GM20000 (cell line): ENCODE measurements around the gene GRK6.

Source experiments
- DNase-seq: peaks from one replicate; pipeline ENCODE4 v3.0.0; 2012; ENCODE audit warnings: low spot score
- TF ChIP-seq, protein P1 (sequence below): IDR thresholded peaks from 2 replicates; pipeline ENCODE4 v1.5.1; 2012; ENCODE audit warnings: mild to moderate bottlenecking, control low read depth; ENCODE audit errors: extremely low read depth, missing control alignments

GRK6 gene

DNA sequence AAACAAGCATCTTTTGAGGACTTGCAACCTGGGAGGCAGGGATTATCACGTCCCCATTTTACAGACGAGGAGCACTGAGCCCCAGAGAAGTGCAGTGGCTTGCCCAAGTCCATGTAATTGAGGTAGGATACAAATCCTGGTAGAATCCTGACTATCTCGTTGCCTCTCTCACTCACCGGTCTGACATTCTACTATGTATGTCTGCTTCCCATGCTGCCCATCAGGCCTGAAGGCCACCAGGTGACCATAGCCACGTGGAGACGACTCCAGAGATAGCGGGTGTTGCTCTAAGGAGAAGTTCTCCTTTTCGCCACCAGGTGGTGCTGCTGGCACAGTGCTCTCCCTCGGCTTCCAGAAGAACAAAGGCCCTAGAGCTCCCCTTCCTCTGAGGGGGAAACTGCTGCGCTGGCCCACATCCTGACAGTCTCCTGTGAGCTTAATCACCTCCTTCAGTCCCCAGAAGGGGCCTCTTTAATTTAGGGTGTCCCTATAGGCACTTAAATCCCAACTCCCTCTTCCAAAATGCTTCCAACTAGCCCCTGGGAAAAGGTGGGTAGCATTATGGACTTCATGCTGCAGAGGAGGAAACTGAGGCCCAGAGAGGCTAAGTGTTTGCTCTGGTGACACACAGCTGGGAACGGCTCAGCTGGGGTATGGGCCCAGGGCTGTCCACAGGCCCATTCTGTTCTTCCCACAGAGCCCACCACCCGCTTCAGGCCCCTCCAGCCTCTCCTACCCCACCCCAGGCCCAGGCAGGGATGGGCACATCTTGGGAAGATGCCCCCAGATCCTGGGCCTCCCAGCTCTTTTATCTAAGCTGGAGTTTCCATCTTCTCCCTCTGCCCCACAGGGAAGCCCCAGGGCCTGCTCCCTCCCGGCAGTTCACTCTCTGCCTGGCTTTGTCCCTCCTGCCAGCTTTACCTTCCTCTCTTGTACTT, 35.8 kb upstream of the GRK6 start:
- TF ChIP-seq, protein P1, sequence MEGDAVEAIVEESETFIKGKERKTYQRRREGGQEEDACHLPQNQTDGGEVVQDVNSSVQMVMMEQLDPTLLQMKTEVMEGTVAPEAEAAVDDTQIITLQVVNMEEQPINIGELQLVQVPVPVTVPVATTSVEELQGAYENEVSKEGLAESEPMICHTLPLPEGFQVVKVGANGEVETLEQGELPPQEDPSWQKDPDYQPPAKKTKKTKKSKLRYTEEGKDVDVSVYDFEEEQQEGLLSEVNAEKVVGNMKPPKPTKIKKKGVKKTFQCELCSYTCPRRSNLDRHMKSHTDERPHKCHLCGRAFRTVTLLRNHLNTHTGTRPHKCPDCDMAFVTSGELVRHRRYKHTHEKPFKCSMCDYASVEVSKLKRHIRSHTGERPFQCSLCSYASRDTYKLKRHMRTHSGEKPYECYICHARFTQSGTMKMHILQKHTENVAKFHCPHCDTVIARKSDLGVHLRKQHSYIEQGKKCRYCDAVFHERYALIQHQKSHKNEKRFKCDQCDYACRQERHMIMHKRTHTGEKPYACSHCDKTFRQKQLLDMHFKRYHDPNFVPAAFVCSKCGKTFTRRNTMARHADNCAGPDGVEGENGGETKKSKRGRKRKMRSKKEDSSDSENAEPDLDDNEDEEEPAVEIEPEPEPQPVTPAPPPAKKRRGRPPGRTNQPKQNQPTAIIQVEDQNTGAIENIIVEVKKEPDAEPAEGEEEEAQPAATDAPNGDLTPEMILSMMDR = peak; percentile 82
- DNase-seq = peak; percentile 93

DNA sequence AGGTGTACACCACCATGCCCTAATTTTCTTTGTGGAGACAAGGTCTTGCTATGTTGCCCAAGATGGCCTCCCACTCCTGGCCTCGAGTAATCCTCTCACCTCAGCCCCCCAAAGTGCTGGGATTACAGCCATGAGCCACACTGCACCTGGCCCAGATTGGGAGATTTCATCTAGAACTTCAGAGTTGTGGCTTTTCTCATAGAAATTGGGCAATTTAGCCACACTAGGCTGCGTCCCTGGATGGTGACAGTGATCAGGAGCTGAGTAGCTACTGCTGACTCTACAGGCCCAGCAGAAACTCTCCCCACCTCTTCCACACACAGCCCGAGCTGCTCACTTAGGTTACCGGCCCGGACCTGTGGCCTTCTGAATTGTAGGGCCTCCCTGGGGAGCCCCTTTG, 33.7 kb upstream of the GRK6 start:
- TF ChIP-seq, protein P1 = no peak
- no peak for DNase-seq

DNA sequence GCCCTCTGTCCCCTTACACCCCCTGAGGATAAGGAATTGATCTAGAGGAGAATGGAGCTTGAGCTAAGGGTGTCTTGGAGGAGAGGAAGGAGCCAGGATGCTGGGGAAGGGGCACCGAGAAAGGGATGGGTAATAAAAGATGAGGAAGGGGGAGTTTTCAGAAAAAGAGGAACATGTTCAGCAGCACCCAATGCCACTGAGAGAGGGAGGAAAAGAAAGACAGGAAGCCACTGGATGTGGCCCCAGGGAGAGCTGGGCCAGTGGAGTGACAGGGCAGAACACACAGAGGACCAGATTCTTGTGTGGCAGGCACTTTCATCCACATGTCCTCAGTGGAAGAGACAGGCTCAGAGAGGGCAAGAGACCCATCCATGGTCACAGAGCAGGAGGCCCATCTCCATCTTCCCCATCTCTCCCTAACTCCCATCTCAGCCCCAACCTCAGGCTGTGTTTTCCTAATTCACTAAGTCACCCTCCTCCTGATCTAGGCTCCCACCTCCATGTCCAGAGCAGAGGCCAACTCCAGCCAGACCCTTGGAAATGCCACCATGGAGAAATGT, 33.2 kb upstream of the GRK6 start:
- TF ChIP-seq, protein P1 = no peak
- no peak for DNase-seq

DNA sequence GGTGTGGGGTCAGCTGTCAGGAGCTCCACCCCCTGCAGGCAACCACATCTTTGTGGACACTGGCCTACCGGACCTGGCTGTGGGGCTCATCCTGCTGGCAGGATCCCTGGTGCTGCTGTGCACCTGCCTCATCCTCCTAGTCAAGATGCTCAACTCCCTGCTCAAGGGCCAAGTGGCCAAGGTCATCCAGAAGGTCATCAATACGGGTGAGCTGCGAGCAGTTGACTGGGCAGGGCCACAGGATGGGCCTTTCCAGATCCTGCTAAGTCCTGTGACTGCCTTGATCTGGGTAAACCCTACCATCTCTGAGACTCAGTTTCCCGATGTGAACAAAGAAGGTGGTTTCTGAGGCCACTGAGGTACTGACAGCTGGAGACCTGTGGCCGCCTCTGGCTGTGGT, 32.5 kb upstream of the GRK6 start:
- TF ChIP-seq, protein P1 = no peak
- DNase-seq = no peak

DNA sequence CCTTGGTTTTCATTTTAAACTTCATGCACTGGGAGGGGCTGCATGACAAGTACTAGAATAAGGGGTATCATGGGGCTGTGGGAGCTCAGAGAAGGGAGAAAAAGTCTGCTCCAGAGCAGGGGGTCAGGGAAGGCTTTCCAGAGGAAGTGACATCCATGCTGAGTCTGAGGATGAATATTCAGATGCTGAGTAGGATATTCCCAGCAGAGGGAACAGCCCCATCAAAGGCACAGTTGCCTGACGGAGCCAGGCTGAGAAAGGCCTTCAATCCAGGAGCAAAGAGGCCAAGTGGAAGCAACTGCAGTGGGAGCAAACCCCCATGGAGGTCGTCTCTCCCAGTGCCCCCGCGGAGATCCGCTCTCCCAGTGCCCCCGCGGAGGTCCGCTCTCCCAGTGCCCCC, 30.4 kb upstream of the GRK6 start:
- no peak for DNase-seq
- TF ChIP-seq, protein P1 = no peak

DNA sequence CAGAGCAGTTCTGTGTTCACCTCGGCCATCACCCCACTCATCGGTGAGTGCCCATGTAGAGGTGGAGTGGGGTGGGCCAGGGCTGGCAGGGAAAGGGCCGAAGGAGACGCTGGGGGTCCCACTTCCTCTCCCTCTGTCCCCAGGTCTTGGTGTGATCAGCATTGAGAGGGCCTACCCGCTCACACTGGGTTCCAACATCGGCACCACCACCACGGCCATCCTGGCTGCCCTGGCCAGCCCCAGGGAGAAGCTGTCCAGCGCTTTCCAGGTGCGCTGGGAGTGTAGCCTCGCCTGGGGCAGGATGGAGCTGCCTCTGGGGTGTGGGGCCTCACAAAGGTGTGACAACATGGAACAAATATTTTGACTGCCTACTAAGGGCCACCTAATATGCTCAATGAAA, 29.7 kb upstream of the GRK6 start:
- TF ChIP-seq, protein P1 = no peak
- no peak for DNase-seq

DNA sequence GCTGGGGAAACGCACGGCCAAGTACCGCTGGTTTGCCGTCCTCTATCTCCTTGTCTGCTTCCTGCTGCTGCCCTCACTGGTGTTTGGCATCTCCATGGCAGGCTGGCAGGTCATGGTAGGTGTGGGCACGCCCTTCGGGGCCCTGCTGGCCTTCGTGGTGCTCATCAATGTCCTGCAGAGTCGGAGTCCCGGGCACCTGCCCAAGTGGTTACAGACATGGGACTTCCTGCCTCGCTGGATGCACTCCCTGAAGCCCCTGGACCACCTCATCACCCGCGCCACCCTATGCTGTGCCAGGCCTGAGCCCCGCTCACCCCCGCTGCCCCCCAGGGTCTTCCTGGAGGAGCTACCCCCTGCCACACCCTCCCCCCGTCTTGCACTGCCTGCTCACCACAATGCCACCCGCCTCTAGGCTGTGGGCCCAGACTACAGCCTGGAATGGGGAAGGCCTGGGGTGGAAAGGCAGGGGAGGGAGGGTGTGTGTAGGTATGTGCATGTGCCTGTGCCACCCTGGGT, 28.5 kb upstream of the GRK6 start:
- TF ChIP-seq, protein P1 = no peak
- no peak for DNase-seq
